ENCODE data around the gene DAP. TPM values are rescaled to one million over a fixed set of nuclear protein-coding genes. Genes with fewer than 3 reads are reported as not detected.

The DAP gene
- total RNA-seq, 4 donors from 2014 or later: 52.0 to 138 (median 111) TPM

DNA sequence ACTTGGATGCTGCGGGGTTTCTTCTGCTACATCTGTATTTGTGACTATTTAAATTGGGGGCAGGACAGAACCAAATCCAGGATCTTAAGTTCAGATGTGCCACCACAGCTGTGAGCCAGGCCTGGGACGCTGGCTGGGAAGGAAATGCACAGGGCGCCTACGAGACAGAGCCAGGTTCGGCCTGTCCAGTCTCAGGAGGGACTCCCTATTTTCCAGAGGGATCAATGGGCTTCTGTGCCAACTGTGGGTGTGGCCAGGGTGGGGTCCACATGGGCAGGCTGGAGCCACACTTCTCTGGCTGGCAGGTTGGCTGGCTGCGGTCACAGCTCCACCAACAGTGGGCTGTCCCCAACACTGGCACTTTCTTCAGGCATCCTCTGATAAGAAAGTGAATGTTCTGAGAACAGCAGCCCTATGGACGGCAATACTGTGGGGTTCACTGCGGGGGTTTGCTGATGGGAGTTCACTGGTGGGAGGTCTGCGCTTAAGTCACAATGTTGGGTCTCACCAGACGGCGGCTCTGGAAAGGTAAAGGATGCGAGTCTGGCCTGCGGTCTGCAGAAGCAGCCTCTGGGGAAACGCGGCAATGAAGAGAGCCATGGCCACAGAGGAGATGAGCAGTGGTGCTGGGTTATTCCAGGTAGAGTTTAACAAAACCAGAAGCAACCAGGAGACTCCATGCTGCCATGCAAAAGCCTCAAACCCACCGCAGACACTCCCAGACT lies 78.1 kb downstream of the DAP start:
- no peak overlapping the region for H3K27ac ChIP-seq
- no peaks in the 10 kb centered on the region for H3K27me3 ChIP-seq
- no peaks in the 10 kb centered on the region for H3K9me3 ChIP-seq
- H3K4me1 ChIP-seq: no peaks in the 10 kb centered on the region
- H3K36me3 ChIP-seq: peaks cover 0 to 56% (median 0%) of the 10 kb centered on the region in 3 donors
- H3K4me3 ChIP-seq: no peak overlapping the region
- DNase-seq: no peak
- TF ChIP-seq, protein P1, sequence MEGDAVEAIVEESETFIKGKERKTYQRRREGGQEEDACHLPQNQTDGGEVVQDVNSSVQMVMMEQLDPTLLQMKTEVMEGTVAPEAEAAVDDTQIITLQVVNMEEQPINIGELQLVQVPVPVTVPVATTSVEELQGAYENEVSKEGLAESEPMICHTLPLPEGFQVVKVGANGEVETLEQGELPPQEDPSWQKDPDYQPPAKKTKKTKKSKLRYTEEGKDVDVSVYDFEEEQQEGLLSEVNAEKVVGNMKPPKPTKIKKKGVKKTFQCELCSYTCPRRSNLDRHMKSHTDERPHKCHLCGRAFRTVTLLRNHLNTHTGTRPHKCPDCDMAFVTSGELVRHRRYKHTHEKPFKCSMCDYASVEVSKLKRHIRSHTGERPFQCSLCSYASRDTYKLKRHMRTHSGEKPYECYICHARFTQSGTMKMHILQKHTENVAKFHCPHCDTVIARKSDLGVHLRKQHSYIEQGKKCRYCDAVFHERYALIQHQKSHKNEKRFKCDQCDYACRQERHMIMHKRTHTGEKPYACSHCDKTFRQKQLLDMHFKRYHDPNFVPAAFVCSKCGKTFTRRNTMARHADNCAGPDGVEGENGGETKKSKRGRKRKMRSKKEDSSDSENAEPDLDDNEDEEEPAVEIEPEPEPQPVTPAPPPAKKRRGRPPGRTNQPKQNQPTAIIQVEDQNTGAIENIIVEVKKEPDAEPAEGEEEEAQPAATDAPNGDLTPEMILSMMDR (IDR thresholded peaks at IDR 0.05): no peak
- TF ChIP-seq POLR2A (IDR thresholded peaks at IDR 0.05): no peak

DNA sequence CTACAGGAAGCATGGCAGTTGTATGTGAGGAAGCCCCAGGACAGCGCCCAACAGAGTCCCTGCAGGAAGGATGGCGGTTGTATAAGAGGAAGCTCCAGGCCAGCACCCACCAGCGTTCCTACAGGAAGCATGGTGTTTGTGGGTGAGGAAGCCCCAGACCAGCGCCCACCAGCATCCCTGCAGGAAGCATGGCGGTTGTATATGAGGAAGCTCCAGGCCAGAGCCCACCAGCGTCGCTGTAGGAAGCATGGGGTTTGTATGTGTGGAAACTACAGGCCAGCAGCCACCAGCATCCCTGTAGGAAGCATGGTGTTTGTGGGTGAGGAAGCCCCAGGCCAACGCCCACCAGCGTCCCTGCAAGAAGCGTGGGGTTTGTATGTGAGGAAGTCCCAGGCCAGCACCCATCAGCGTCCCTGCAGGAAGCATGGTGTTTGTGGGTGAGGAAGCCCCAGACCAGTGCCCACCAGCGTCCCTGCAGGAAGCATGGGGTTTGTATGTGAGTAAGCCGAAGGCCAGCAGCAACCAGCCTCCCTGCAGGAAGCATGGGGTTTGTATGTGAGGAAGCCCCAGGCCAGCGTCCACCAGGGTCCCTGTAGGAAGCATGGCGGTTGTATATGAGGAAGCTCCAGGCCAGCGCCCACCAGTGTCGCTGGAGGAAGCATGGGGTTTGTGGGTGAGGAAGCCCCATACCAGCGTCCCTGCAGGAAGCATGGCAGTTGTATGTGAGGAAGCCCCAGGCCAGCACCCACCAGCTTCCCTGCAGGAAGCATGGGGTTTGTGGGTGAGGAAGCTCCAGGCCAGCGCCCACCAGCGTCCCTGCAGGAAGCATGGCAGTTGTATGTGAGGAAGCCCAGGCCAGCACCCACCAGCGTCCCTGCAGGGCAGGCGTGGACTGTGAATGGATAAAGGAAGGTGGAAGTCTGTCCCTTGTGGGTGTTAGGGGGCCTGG lies 79.0 kb downstream of the DAP start:
- no peak overlapping the region for H3K4me3 ChIP-seq
- no peak for DNase-seq
- H3K9me3 ChIP-seq: no peaks in the 10 kb centered on the region
- no peak overlapping the region for H3K27ac ChIP-seq
- peaks cover 0 to 64% (median 0%) of the 10 kb centered on the region in 3 donors for H3K36me3 ChIP-seq
- no peak for TF ChIP-seq POLR2A (IDR thresholded peaks at IDR 0.05)
- TF ChIP-seq, protein P1 (IDR thresholded peaks at IDR 0.05): no peak
- H3K27me3 ChIP-seq: no peaks in the 10 kb centered on the region
- H3K4me1 ChIP-seq: no peaks in the 10 kb centered on the region

DNA sequence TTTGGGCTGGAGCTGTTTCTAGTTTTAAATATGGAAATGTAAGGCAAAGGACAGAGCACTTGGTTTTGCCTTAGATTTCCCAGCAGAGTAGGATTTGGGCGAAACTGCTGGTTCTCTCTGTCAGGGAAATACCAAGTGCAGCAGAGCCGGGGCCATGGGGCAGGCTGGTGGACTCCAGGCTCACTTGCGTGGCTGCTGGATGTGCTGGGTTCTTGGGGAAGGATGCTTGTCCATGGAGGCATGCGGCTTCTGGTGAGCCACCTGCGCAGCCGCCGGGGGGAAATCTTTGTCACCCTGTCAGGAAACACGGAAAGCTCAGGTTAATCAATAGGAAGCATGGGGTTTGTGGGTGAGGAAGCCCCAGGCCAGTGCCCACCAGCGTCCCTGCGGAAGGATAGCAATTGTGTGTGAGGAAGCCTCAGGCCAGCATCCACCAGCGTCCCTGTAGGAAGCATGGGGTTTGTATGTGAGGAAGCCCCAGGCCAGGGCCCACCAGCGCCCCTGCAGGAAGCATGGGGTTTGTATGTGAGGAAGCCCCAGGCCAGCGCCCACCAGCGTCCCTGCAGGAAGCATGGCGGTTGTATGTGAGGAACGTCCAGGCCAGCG lies 80.1 kb downstream of the DAP start:
- no peak for DNase-seq

DNA sequence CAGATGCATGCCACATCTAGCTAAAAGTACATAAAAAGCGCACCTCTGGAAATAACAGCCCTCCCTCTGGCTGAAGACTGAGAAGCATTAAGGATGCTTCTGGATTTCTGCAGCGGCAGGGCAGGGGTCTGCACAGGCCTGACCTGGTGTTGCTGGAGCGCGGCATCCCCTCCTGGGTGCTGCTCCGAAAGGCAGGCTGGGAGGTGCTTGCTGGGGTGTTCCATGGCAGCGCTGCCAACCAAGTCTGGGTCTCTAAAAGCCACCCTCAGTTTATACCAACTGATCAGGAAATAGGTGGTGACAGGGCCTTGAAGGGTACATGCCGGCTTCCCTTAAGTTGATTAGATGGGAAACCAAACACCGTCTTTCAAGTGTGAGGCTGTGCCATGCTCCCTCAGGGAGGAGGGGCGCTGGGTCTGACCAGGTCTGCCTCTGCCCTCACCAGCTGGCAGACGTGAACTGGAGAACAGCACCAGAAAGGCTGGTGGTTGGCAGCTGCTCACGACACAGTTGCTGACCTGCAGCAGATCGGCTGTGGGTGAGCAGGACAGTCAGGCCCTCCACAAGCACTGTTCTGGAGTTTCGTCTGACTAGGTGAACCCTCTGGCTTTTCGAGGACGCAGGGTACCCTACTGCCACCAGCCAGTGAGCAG lies 81.6 kb downstream of the DAP start:
- Histone ChIP-seq H3K27ac (no peak overlapping the region), H3K27me3 (no peaks in the 10 kb centered on the region), H3K4me1 (no peaks in the 10 kb centered on the region), H3K36me3 (peaks cover 0 to 64% (median 0%) of the 10 kb centered on the region in 3 donors), H3K9me3 (no peaks in the 10 kb centered on the region), H3K4me3 (no peak overlapping the region)
- no peak for DNase-seq
- TF ChIP-seq, protein P1 (IDR thresholded peaks at IDR 0.05): no peak
- no peak for TF ChIP-seq POLR2A (IDR thresholded peaks at IDR 0.05)

More for the DNA sequence above, 80.1 kb downstream of the DAP start:
- no peaks in the 10 kb centered on the region for H3K27me3 ChIP-seq
- peaks cover 0 to 64% (median 0%) of the 10 kb centered on the region in 3 donors for H3K36me3 ChIP-seq
- no peak overlapping the region for H3K4me3 ChIP-seq
- no peak overlapping the region for H3K27ac ChIP-seq
- H3K4me1 ChIP-seq: no peaks in the 10 kb centered on the region
- H3K9me3 ChIP-seq: no peaks in the 10 kb centered on the region
- TF ChIP-seq, protein P1 (IDR thresholded peaks at IDR 0.05): no peak
- no peak for TF ChIP-seq POLR2A (IDR thresholded peaks at IDR 0.05)

DNA sequence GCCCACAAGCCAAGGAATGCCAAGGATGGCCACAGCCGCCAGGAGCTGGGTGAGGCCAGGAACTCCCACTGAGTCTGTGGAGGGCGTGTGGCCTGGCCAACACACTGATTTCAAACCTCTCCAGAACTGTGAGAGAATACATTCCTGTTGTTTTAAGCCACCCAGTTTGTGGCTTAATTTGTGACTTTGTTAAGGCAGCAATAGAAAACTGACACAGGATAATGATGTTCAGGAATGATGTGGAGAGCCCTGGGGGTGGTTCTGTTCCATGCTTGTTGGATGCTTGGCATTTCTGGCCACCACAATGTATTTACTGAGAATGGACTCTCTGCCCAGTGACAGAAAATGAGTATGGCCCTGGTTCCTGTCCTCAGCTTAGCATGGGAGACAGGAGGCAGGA lies 82.8 kb downstream of the DAP start:
- no peak overlapping the region for H3K4me3 ChIP-seq
- H3K4me1 ChIP-seq: no peaks in the 10 kb centered on the region
- DNase-seq: no peak
- TF ChIP-seq POLR2A (IDR thresholded peaks at IDR 0.05): no peak
- TF ChIP-seq, protein P1 (IDR thresholded peaks at IDR 0.05): no peak
- peaks cover 0 to 61% (median 0%) of the 10 kb centered on the region in 3 donors for H3K36me3 ChIP-seq
- H3K9me3 ChIP-seq: no peaks in the 10 kb centered on the region
- no peak overlapping the region for H3K27ac ChIP-seq
- H3K27me3 ChIP-seq: no peaks in the 10 kb centered on the region

Measured in Peyer's patch (tissue), 4 donors.